Measurements from ENCODE around the gene FOXC1.

FOXC1 gene

DNA sequence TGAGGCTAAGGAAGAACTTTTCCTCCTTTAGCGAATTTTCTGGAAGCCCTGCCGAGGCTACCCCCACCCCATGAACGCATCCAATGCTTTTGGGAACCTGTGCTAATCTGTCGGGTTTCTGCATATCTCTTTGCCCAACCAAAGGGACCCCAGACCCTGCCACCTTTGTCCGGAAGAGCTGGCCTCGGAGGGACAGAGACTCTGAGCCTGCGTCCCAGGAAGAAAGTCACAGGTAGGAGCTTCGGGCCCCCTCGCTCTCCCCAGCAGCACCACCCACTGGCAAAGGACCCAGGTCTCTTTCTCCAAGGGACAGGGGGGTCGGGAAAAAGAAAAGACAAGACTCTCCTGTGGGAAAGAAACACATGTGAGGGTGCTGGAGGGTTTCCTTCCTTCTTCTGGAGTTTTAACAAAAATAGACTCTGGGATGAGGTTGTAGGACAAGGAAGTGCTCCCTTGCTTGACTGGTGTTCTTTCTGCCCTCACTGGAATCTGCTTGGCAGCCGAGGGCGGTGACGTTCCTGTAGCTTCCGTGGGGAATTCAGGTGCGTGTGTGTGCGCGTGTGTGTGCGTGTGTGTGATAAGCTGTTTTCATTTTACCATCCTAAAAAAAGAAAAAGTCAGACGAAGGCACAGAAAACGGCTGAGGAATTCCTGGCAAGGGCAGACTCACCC, 16.3 kb upstream of the FOXC1 start:
- peaks cover 15% of the 10 kb centered on the region for H3K27me3 Mint-ChIP-seq
- no peak overlapping the region for H3K27ac Mint-ChIP-seq
- H3K4me3 Mint-ChIP-seq = no peak overlapping the region
- no peaks in the 10 kb centered on the region for H3K36me3 Mint-ChIP-seq
- H3K4me1 Mint-ChIP-seq = peaks cover 4% of the 10 kb centered on the region
- no peaks in the 10 kb centered on the region for H3K9me3 Mint-ChIP-seq

- no peak overlapping the region for H3K27ac Mint-ChIP-seq
- peaks cover 4% of the 10 kb centered on the region for H3K4me1 Mint-ChIP-seq
- H3K36me3 Mint-ChIP-seq = no peaks in the 10 kb centered on the region
- no peak overlapping the region for H3K4me3 Mint-ChIP-seq
- no peaks in the 10 kb centered on the region for H3K9me3 Mint-ChIP-seq
- H3K27me3 Mint-ChIP-seq = peaks cover 17% of the 10 kb centered on the region
Observed at GRCh38 chr6:1593958-1594314, 15.8 kb upstream of the FOXC1 start.

- Mint-ChIP-seq H3K4me1 (peaks cover 4% of the 10 kb centered on the region), H3K27ac (no peak overlapping the region), H3K9me3 (no peaks in the 10 kb centered on the region), H3K27me3 (peaks cover 19% of the 10 kb centered on the region), H3K4me3 (no peak overlapping the region), H3K36me3 (no peaks in the 10 kb centered on the region)
Observed at GRCh38 chr6:1594445-1595200, 15.1 kb upstream of the FOXC1 start.

DNA sequence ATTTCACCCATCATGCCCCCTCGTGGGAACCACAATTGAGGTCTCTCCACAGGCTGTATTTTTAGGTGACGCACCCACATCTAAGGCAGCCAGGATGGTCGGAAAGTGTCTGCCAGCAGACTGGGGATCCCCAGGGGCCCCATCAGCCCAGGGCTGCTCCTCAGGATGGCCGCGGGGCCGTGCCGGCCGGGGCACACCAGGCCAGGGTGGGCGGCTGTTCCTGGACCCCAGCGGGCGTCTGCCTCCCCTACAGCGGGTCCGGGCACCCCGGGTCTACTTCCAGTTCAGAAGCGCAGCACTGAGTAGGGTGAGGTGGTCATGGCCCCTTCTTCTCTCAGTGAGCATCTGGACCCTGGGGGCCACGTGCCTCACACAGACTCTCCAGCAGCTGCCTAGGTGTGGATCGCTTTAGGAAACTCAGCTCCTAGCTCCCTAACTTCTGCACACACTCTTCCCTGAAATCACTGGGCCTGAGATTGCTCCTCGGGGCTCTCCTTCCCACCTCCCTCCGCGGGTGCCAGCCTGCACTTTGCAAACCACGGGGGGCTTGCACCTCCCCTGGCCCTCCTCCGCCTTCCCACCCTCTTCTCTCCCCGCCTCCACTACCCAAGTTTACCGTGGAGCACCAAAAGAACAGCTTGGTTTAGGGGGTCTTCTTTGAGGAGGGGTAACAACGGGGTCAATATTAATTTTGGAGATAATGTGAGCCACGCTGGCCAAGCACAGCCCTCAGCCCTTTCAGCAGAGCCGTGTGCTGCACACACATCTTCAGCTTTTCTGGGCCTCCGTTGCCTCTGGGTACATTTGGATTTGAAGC, 14.2 kb upstream of the FOXC1 start:
- Mint-ChIP-seq H3K4me3 (no peak overlapping the region), H3K27me3 (peaks cover 25% of the 10 kb centered on the region), H3K9me3 (no peaks in the 10 kb centered on the region), H3K27ac (no peak overlapping the region), H3K36me3 (no peaks in the 10 kb centered on the region), H3K4me1 (peaks cover 4% of the 10 kb centered on the region)

DNA sequence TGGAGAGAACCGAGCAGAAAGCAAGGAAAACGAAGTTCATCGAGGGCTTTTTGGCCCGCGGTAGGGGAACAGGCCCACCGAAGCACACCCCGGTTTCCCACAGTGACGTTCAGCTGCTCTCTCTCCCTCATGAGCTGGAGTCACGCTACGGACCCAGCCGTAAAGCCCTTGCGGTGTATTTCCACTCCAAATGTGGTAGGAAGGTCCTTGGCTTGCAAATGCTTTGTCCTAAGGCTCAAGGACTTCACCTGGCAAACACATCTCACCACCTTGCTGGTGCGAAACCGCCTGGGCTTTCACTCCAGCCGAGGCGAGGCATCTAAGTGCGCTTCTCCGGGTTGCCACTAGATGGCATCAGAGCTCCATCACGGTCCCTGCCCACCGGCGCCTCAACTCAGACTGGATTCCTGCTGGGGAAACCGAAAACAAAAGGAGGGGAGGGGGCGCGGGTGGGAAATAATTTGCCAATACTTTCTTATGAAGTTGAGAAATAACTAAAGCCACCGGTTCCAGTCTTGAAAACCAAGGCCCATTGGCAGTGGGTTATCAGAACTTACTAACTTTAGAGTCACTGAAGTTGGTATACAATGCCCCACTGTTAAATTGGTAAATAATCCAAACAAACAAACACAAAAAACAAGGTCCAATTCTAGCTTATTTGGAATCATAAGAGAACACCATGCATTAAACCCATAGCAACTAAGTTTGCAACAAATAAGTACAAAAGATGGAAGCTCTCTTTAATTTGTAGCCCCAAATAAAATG, 13.4 kb upstream of the FOXC1 start:
- no peak overlapping the region for H3K4me3 Mint-ChIP-seq
- peaks cover 4% of the 10 kb centered on the region for H3K4me1 Mint-ChIP-seq
- H3K9me3 Mint-ChIP-seq = no peaks in the 10 kb centered on the region
- no peak overlapping the region for H3K27ac Mint-ChIP-seq
- no peaks in the 10 kb centered on the region for H3K36me3 Mint-ChIP-seq
- peaks cover 29% of the 10 kb centered on the region for H3K27me3 Mint-ChIP-seq

- H3K27me3 Mint-ChIP-seq = peaks cover 33% of the 10 kb centered on the region
- H3K27ac Mint-ChIP-seq = no peak overlapping the region
- H3K36me3 Mint-ChIP-seq = no peaks in the 10 kb centered on the region
- peaks cover 4% of the 10 kb centered on the region for H3K4me1 Mint-ChIP-seq
- no peaks in the 10 kb centered on the region for H3K9me3 Mint-ChIP-seq
- no peak overlapping the region for H3K4me3 Mint-ChIP-seq
Observed at GRCh38 chr6:1597121-1597744, 12.5 kb upstream of the FOXC1 start.

DNA sequence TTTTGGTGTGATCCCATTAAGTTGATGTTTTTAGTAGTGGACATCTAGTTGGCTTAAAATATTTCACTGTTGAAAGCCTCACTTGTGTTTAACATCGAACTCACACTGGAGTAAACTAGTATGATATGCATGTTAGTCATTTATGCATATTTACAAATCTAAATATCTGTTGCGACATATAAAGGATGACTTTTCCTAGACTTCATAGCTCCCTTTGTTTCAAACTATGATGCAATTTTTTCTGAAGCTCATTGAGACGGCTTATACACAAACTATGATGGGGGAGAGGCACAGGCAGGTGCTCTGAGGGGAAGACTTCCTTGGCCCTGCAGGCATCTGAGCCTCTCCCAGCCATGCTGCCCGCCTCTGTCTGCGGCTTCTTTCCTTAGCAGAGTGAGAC, 11.8 kb upstream of the FOXC1 start:
- Mint-ChIP-seq H3K36me3 (no peaks in the 10 kb centered on the region), H3K9me3 (no peaks in the 10 kb centered on the region), H3K27me3 (peaks cover 39% of the 10 kb centered on the region), H3K4me3 (no peak overlapping the region), H3K27ac (no peak overlapping the region), H3K4me1 (peaks cover 4% of the 10 kb centered on the region)

GRCh38 chr6:1598433-1598832, 11.3 kb upstream of the FOXC1 start:
- no peaks in the 10 kb centered on the region for H3K9me3 Mint-ChIP-seq
- H3K36me3 Mint-ChIP-seq = no peaks in the 10 kb centered on the region
- no peak overlapping the region for H3K4me3 Mint-ChIP-seq
- peaks cover 4% of the 10 kb centered on the region for H3K4me1 Mint-ChIP-seq
- H3K27me3 Mint-ChIP-seq = peaks cover 44% of the 10 kb centered on the region
- no peak overlapping the region for H3K27ac Mint-ChIP-seq

DNA sequence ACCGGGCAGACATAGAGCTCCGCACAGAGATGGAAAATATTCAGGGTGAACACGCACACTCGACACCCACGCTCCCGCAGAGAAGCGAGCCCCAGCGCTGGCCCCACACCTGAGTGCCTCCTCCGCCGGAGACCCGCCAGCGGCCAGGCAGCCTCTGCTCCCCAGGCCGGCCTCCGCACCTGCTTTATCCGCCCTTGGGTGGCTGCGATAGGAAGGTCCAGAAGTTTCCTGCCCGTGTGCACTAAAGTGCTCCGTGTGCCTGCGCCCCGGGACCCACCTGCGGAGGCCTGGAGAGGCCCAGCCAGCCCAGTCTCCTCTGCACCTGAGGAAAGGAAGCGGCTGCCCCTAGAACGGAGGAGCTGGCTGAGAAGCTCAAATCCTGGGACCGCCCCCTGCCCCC, 10.8 kb upstream of the FOXC1 start:
- Mint-ChIP-seq H3K36me3 (no peaks in the 10 kb centered on the region), H3K4me3 (no peak overlapping the region), H3K27ac (no peak overlapping the region), H3K4me1 (peaks cover 4% of the 10 kb centered on the region), H3K27me3 (peaks cover 46% of the 10 kb centered on the region), H3K9me3 (no peaks in the 10 kb centered on the region)

DNA sequence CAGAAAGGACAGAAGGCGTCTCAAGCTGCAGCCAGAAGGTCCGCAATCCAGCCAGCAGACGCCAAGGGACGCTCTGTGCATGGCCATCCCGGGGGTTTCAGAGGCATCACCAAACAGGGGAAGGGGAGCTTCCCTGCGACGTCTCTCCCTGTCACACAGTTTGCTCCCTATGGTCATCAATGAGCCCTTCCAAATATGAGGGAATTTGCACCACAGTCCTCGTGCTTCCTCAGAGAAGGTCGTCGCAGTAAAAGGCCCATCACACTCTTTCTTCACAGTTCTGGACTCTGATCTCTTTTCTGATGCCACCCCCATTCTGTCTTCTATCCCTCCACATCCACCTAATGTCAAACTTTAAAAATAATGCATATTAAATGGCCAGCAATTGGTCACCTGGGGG, 10.2 kb upstream of the FOXC1 start:
- Mint-ChIP-seq H3K27me3 (peaks cover 46% of the 10 kb centered on the region), H3K4me3 (no peak overlapping the region), H3K4me1 (peaks cover 4% of the 10 kb centered on the region), H3K27ac (no peak overlapping the region), H3K36me3 (no peaks in the 10 kb centered on the region), H3K9me3 (no peaks in the 10 kb centered on the region)

DNA sequence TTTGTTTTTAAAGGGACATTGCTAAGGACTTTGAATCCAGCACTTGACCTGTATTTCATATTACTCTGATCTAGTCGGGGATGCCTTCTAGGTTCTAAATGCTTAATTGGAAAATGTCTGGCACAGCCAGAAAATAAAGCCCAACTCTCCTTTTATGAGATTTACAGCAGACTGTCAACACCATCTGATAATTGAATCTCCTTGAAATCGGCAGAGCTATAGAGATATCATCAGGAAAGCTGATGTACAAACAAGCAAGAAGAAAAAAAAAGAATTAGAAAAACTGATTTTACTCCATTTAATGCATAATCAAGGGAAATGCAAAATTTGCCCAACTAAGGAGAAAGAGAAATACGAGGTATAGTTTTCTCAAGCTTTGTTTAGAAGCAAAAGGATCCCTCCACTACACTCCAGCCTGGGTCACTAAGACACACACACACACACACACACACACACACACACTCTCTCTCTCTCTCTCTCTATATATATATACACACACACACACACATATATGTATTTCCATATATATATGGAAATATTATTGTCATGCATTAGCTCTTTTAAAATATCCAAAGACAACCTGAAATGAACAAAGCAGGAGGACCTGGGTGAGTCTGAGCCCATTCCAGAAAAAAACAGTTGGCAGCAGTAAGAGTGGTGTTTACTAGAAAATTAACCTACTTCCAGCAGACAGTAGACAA, 9.5 kb upstream of the FOXC1 start:
- H3K27me3 Mint-ChIP-seq = peaks cover 43% of the 10 kb centered on the region
- no peaks in the 10 kb centered on the region for H3K9me3 Mint-ChIP-seq
- H3K4me1 Mint-ChIP-seq = peaks cover 4% of the 10 kb centered on the region
- no peak overlapping the region for H3K27ac Mint-ChIP-seq
- no peaks in the 10 kb centered on the region for H3K36me3 Mint-ChIP-seq
- H3K4me3 Mint-ChIP-seq = no peak overlapping the region

DNA sequence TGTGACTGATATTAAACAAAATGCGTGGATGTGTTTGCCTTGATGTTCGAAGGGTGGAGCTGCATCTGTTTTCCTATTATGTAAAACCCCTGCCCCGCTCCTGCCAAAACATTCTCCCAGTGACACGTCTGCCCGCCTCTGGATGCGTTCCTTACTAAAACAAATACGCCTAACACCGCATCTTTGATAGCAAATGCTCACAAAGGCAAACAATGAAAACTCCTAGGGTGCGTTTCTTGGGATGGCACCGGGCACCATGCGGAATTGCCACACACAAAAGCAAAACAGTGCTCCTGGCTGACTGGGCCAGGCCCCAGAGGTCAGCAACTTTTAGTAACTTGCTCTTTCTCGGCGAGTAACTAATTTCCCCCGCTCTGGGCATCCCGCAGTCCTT, 9.0 kb upstream of the FOXC1 start:
- Mint-ChIP-seq H3K9me3 (no peaks in the 10 kb centered on the region), H3K27me3 (peaks cover 48% of the 10 kb centered on the region), H3K36me3 (no peaks in the 10 kb centered on the region), H3K27ac (no peak overlapping the region), H3K4me3 (no peak overlapping the region), H3K4me1 (peaks cover 9% of the 10 kb centered on the region)

DNA sequence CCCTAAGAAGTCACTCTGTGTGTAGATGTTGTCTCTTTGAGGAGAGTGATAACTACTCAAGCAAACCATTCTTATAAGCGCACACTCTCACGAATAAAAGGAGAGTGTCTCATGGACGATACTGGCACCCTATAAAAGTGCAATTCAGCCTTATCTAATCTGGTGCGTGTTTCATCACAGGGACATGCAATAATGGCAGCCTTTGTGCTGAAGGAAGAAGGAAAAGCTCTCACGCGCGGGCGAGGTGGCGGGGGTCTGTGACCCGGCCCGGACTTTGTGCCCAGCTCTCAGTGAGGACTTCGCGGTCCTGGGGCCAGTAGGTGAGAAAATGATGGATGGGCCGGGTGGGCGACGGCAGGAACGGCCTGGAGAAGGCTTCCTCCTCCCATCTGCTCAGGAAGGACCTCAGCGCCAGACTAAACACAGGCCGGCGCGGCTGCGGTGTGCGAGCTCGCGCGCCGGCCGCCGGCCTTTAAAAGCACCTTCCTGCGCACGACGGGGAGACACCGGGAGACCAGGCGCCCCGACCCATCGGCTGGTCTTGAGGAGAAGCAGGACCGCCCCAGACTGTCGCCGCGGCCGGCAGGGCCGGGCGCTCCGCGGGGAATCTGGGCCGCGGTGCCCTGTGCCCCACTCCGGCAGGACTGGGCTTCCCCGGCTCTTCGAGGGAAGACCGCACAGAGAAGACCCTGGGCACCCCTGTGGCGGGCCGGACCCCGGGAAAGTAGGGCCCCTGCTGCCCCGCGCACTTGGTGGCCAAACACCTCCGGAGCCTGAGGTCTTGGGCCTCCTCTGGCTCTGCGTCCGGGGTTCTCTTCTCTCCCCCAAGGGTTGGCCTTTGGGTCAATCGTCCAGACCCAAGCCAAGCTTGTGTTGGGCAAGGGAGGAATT, 8.3 kb upstream of the FOXC1 start:
- no peak overlapping the region for H3K4me3 Mint-ChIP-seq
- H3K9me3 Mint-ChIP-seq = no peaks in the 10 kb centered on the region
- H3K36me3 Mint-ChIP-seq = no peaks in the 10 kb centered on the region
- H3K27me3 Mint-ChIP-seq = peaks cover 46% of the 10 kb centered on the region
- H3K27ac Mint-ChIP-seq = no peak overlapping the region
- peaks cover 10% of the 10 kb centered on the region for H3K4me1 Mint-ChIP-seq

Data from activated naive CD4-positive, alpha-beta T cell treated with anti-CD3 and anti-CD28 coated beads, Interleukin-2, amount 50 U/mL, for 24 hours (primary cell).